GM23338 (cell line): Measurements from ENCODE around the gene JTB. TPM values are rescaled to one million over a fixed set of nuclear protein-coding genes. Genes with fewer than 3 reads are reported as not detected.

Experiments
- CREB1 ChIP-seq: fragments of 250-450 bp; sonication (Bioruptor Pico); IDR thresholded peaks from 2 replicates; pipeline ENCODE4 v1.5.0; 2020; ENCODE audit warnings: low read depth, mild to moderate bottlenecking, moderate library complexity
- EZH2phosphoT487 ChIP-seq: fragments of 200-600 bp; sonication (generic); IDR thresholded peaks from one replicate; pipeline ENCODE4 v1.8.1; 2018; ENCODE audit warnings: antibody characterized with exemption; ENCODE audit not compliant: unreplicated experiment
- NANOG ChIP-seq: IDR thresholded peaks from 2 replicates; pipeline ENCODE4 v1.6.1; 2016; ENCODE audit warnings: antibody characterized with exemption, borderline replicate concordance
- ZNF331 ChIP-seq: fragments of 250-450 bp; sonication (Bioruptor Pico); IDR thresholded peaks from 2 replicates; pipeline ENCODE4 v1.5.0; 2020; ENCODE audit warnings: low read depth, mild to moderate bottlenecking, moderate library complexity
- polyA plus RNA-seq: library from polyadenylated mRNA; unstranded; fragments of >200 nt; fragmentation: Nextera tagmentation; extraction: Ambion mirVana; gene quantifications from 2 replicates; pipeline ENCODE4 v1.2.1, GENCODE V29; 2016
- total RNA-seq: library from RNA; depleted of rRNA; stranded (reverse); fragments of >200 nt; shearing (Covaris generic); gene quantifications from 2 replicates; pipeline ENCODE4 v1.2.3, GENCODE V29; 2014
- TF ChIP-seq, protein P1 (sequence below): fragments of 250-450 bp; sonication (Bioruptor Pico); IDR thresholded peaks from 2 replicates; pipeline ENCODE4 v1.5.0; 2020; ENCODE audit warnings: mild to moderate bottlenecking, moderate library complexity
- TF ChIP-seq, protein P2 (sequence below): IDR thresholded peaks from one replicate; pipeline ENCODE4 v1.6.1; 2018; ENCODE audit warnings: antibody characterized with exemption; ENCODE audit not compliant: unreplicated experiment
- TF ChIP-seq, protein P3 (sequence below), 2 experiments: fragments of 200-600 bp in 1 of 2; sonication (generic) in 1 of 2; conservative IDR thresholded peaks; 2 replicates each; pipeline versions ENCODE4 v1.5.1 to v1.6.1; 2016 to 2017; ENCODE audit warnings: antibody characterized with exemption in 2 of 2, low read depth in 2 of 2, mild to moderate bottlenecking in 2 of 2, moderate library complexity in 1 of 2

The JTB gene
- total and polyA plus RNA-seq, 2 experiments from 2014 or later: 140 to 208 TPM

DNA sequence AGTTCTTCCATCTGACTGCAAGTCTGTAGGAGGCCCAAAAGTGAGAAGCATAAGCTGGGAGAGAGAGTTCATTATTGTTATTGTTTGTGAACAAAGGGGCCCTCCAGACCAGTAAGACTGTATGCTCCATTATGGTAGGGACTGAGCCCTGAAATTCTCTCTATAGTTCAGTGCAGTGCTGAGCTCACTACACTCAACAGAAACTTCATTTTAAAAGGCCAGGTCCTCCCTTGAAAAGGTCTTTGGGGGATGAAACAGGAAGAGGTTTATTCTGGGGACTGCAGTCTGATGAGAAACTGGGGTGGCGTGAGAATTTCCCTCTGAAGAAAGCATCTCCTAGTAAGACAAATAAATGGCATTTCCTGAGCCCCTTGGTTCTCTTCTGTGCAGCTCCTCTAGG is 49.2 kb downstream of the JTB start (continued):
- TF ChIP-seq, protein P1, sequence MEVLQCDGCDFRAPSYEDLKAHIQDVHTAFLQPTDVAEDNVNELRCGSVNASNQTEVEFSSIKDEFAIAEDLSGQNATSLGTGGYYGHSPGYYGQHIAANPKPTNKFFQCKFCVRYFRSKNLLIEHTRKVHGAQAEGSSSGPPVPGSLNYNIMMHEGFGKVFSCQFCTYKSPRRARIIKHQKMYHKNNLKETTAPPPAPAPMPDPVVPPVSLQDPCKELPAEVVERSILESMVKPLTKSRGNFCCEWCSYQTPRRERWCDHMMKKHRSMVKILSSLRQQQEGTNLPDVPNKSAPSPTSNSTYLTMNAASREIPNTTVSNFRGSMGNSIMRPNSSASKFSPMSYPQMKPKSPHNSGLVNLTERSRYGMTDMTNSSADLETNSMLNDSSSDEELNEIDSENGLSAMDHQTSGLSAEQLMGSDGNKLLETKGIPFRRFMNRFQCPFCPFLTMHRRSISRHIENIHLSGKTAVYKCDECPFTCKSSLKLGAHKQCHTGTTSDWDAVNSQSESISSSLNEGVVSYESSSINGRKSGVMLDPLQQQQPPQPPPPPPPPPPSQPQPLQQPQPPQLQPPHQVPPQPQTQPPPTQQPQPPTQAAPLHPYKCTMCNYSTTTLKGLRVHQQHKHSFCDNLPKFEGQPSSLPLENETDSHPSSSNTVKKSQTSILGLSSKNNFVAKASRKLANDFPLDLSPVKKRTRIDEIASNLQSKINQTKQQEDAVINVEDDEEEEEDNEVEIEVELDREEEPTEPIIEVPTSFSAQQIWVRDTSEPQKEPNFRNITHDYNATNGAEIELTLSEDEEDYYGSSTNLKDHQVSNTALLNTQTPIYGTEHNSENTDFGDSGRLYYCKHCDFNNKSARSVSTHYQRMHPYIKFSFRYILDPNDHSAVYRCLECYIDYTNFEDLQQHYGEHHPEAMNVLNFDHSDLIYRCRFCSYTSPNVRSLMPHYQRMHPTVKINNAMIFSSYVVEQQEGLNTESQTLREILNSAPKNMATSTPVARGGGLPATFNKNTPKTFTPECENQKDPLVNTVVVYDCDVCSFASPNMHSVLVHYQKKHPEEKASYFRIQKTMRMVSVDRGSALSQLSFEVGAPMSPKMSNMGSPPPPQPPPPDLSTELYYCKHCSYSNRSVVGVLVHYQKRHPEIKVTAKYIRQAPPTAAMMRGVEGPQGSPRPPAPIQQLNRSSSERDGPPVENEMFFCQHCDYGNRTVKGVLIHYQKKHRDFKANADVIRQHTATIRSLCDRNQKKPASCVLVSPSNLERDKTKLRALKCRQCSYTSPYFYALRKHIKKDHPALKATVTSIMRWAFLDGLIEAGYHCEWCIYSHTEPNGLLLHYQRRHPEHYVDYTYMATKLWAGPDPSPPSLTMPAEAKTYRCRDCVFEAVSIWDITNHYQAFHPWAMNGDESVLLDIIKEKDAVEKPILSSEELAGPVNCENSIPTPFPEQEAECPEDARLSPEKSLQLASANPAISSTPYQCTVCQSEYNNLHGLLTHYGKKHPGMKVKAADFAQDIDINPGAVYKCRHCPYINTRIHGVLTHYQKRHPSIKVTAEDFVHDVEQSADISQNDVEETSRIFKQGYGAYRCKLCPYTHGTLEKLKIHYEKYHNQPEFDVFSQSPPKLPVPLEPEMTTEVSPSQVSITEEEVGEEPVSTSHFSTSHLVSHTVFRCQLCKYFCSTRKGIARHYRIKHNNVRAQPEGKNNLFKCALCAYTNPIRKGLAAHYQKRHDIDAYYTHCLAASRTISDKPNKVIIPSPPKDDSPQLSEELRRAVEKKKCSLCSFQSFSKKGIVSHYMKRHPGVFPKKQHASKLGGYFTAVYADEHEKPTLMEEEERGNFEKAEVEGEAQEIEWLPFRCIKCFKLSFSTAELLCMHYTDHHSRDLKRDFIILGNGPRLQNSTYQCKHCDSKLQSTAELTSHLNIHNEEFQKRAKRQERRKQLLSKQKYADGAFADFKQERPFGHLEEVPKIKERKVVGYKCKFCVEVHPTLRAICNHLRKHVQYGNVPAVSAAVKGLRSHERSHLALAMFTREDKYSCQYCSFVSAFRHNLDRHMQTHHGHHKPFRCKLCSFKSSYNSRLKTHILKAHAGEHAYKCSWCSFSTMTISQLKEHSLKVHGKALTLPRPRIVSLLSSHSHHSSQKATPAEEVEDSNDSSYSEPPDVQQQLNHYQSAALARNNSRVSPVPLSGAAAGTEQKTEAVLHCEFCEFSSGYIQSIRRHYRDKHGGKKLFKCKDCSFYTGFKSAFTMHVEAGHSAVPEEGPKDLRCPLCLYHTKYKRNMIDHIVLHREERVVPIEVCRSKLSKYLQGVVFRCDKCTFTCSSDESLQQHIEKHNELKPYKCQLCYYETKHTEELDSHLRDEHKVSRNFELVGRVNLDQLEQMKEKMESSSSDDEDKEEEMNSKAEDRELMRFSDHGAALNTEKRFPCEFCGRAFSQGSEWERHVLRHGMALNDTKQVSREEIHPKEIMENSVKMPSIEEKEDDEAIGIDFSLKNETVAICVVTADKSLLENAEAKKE (CRISPR knock-in tag): no peak
- TF ChIP-seq CREB1 (CRISPR knock-in tag): no peak
- no peak for TF ChIP-seq EZH2phosphoT487
- no peak for TF ChIP-seq ZNF331 (CRISPR knock-in tag)
- TF ChIP-seq NANOG: no peak
- TF ChIP-seq, protein P2, sequence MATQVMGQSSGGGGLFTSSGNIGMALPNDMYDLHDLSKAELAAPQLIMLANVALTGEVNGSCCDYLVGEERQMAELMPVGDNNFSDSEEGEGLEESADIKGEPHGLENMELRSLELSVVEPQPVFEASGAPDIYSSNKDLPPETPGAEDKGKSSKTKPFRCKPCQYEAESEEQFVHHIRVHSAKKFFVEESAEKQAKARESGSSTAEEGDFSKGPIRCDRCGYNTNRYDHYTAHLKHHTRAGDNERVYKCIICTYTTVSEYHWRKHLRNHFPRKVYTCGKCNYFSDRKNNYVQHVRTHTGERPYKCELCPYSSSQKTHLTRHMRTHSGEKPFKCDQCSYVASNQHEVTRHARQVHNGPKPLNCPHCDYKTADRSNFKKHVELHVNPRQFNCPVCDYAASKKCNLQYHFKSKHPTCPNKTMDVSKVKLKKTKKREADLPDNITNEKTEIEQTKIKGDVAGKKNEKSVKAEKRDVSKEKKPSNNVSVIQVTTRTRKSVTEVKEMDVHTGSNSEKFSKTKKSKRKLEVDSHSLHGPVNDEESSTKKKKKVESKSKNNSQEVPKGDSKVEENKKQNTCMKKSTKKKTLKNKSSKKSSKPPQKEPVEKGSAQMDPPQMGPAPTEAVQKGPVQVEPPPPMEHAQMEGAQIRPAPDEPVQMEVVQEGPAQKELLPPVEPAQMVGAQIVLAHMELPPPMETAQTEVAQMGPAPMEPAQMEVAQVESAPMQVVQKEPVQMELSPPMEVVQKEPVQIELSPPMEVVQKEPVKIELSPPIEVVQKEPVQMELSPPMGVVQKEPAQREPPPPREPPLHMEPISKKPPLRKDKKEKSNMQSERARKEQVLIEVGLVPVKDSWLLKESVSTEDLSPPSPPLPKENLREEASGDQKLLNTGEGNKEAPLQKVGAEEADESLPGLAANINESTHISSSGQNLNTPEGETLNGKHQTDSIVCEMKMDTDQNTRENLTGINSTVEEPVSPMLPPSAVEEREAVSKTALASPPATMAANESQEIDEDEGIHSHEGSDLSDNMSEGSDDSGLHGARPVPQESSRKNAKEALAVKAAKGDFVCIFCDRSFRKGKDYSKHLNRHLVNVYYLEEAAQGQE: no peak
- TF ChIP-seq, protein P3, sequence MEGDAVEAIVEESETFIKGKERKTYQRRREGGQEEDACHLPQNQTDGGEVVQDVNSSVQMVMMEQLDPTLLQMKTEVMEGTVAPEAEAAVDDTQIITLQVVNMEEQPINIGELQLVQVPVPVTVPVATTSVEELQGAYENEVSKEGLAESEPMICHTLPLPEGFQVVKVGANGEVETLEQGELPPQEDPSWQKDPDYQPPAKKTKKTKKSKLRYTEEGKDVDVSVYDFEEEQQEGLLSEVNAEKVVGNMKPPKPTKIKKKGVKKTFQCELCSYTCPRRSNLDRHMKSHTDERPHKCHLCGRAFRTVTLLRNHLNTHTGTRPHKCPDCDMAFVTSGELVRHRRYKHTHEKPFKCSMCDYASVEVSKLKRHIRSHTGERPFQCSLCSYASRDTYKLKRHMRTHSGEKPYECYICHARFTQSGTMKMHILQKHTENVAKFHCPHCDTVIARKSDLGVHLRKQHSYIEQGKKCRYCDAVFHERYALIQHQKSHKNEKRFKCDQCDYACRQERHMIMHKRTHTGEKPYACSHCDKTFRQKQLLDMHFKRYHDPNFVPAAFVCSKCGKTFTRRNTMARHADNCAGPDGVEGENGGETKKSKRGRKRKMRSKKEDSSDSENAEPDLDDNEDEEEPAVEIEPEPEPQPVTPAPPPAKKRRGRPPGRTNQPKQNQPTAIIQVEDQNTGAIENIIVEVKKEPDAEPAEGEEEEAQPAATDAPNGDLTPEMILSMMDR (conservative IDR thresholded peaks at IDR 0.05; ENCODE audit: low read depth in 2 of 2): no peak
